SH-SY5Y (cell line): ENCODE measurements around the gene PPP1R1C.

Experiments
- GATA2 ChIP-seq: IDR thresholded peaks from 2 replicates; pipeline ENCODE4 v1.6.1; 2011; ENCODE audit warnings: mild to moderate bottlenecking, low read depth, low read length
- GATA3 ChIP-seq: IDR thresholded peaks from 2 replicates; pipeline ENCODE4 v1.6.1; 2011; ENCODE audit warnings: low read depth, mild to moderate bottlenecking, low read length, moderate library complexity

PPP1R1C gene

DNA sequence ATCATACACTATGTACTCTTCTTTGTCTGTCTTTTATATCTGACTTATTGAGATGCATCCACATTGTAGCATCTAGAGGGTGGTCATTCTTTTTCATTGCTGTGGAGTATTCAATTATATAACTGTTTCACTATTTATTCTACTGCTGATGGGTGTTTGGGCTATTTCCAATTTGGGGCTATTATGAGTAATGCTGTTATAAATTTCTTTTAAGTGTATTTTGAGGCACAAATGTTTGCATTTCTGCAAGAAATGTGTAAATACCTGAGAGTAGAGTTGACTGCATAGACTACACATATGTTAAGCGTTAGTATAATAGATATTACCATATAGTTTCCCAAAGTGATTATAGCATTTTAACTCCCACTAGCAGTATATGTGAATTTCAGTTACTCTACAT is 26.9 kb upstream of the PPP1R1C start:
- TF ChIP-seq GATA3: no peak
- no peak for TF ChIP-seq GATA2

DNA sequence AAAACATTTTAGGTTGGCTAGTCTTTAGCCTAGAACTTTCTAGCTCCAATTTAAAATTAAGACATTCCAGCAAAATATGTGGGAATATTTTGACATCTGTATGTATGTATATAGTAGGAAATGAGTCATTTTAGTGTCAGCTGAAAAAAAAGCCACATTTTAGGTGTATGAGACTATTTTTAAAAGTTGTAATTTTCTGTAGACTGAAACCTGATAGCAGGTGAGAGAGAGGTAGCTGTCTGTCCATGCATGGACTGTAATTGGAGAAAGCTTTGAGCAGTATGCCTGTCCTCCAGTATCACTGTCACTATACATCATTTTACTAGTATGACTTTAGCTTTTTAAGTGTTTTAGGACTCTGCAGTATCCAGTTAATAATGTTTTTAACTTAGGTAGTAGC is 26.1 kb upstream of the PPP1R1C start:
- TF ChIP-seq GATA3 (no peak), GATA2 (no peak)

DNA sequence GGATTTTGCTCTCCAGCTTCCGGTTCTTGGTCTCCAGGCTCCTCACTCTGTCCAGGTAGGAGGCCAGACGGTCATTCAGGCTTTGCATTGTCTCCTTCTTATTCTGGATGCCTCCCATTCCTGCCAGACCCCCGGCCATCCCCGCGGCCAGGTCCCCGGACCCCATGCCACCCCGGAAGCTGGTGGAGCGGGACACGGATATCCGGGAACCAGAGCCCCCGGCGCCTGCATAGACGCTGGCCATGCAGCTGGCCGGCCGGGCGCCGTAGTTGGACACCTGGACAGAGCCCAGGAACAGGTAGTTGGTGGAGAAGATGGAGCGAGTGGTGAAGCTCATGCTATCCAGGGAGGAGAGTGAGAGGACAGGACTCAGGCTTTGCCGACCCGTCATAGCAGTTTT is 23.5 kb upstream of the PPP1R1C start:
- TF ChIP-seq GATA2 (no peak), GATA3 (no peak)

DNA sequence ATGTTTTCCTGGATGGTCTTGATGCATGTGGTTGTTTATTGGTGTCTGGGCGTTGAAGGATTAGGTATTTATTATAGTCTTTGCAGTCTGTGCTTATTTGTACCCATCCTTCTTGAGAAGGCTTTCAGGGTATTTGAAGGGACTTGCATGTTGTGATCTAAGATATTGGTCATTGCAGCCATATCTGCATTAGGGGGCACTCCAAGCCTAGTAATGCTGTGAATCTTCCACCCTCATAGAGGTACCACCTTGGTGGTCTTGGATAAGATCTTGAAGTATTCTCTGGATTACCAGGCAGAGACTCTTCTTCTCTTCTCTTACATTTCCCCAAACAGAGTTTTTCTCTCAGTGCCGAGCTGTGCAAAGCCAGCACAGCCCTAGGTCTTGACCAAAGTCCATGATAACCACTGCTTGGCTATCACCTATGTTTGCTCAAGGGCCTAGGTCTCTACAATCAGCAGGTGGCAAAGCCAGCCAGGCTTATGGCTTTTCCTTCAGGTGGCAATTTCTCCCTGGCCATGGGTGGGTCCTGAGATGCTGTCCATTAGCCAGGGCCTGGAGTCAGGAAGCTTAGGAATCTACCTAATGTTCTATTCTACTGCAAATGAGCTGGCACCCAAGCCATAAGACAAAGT is 15.4 kb upstream of the PPP1R1C start:
- TF ChIP-seq GATA2 (no peak), GATA3 (no peak)

DNA sequence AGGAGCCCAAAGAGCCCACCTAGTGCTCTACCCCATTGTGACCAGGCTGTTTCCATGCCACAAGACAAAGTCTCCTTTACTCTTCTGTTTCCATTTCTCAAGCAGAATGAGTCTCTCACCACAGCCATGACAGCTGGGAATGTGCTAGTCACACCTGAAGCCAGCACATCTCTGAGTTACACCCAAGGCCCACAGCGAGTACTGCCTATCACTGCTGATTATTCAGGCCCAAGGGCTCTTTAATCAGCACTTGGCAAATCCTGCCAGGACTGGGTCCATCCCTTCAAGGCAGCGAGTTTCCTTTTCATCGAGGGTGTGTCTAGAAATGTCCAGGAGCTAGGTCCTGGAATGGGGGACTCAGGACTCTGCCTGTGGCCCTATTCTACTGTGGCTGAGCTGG is 14.6 kb upstream of the PPP1R1C start:
- TF ChIP-seq GATA3: no peak
- no peak for TF ChIP-seq GATA2

DNA sequence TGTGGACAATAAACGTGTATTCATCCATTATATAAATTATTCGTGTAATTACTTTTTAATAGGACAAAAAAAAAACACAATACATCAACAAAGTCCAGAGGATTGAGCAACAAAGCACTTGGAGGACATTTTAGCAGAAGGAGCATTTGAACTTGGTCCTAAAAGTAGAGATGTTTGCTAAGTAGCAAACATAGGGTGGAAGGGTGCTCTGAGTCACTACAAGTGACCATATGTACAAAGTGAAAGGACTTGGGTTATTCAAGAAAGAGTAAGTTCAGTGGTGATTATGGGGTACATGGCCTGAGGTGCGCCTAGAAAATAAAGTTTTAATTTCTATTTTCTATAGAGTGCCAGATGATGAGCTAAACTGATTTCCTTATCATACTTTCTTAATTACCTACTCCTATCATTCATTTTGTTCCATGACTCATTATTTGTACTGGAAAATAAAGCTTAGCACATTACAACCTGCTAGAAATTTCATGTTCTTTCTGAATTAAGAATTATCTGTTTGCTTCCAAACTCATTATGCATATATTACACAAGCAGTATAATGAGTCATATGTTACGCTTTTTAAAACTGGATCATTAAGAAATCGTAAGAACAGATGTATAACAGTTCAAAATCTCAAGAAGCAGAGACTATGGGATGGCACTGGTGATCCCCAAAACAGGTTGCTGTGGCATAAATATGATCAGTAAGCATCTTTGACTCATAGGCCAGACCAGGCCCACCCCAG is 13.1 kb upstream of the PPP1R1C start:
- TF ChIP-seq GATA2 (no peak), GATA3 (no peak)

DNA sequence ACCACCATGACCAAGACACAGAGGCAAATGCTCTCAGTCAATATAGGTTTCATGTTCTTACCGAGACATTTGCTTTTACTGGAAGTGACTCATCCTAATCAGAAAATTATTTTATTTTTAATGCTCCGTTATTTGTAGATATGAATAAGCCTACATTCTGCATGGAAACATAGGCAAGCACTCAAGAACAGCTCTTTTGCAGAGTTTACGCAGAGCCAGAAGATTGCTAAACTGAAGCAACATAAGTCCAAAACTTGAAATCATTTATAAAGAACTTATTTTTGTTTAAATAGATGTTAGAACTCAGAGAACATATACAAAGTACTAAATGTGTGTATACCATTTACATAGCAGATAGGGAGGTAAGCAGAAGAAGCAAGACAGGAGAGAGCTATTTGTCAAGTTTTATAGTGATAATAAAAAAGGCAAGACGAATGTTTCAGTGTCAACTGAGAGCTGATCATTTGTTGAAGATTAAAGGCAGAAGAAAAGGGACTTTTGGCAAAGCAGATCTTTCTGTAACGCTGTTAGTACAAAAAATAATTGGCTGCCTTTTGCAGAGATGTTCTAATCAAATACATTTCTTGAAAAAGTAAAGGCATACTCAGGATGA is 12.4 kb upstream of the PPP1R1C start:
- TF ChIP-seq GATA2: no peak
- TF ChIP-seq GATA3: no peak

DNA sequence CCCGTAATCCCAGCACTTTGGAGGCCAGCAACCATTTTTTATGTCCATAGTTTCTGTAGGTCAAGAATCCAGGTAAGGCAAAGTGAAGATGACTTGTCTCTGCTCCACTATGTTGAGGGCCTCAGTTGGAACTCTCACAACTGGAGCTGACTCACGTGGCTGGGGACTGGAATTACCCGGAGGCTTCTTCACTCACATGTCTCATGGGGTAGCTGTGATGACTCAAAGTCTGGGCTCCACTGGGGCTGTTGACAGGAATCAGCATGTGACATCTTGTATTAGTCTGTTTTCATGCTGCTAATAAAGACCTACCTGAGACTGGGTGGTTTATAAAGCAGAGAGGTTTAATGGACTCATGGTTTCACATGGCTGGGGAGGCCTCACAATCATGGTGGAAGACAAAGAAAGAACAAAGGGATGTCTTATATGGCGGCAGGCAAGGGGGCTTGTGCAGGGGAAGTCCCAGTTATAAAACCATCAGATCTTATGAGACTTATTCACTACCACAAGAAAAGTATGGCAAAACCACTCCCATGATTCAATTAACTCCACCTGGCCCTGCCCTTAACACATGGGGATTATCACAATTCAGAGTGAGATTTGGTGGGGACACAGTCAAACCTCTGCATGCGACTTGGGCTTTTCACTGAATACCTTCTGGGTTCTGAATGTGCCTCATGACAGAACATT is 7.8 kb upstream of the PPP1R1C start:
- TF ChIP-seq GATA2 (no peak), GATA3 (no peak)

DNA sequence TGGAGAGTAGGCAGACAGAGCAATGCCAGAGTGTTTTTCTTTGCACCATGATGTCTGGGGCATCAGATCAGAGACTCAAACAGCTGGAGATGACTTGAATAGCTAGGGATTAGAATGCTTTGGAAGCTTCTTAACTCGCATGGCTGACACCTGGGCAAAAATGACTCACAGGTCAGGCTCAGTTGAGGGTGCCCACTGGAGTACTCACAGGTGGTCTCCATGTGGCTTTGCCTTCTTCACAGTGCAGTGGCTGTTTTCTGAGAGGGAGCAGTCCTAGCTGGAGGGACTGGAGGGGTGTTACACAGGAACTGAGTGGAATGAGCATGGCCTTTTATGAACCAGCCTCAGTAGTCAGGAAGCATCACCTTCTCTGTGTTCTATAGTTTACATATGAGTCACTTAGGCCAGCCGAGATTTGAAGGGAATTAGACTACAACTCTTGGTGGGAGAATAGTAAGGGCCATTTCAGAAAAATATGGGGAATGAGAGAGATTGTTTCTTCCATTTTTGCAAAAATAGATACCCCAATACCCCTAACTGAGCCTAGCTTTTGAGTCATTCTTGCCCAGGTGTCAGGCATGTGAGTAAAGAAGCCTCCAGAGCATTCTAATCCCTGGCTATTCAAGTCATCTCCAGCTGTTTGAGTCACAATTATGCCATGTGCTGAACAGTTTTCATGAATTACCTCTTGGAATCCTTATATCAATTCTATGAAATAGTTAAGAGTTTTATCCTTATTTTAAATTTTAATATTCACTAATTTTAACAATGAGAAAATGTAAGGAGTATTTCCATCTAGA is 7.1 kb upstream of the PPP1R1C start:
- TF ChIP-seq GATA2: no peak
- TF ChIP-seq GATA3: no peak

DNA sequence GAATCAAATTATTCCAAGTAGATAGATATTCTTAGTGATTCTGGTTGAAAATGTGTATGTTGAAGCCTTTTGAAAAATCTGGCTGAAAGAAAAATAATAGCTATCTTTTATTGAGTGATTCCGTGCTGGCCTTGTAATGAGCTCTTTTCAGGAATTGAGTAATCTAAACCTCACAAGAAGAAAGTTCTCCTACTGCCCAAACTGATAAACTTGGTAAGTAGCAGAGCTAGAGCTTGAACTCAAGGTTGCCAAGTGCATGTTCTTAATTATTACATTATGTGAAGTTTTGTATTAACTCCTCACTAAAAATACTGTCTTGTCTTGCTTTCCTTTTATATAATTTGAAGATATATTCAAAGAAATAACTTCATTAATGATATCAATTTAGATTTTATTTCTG is 1.6 kb upstream of the PPP1R1C start:
- TF ChIP-seq GATA3: no peak
- no peak for TF ChIP-seq GATA2

DNA sequence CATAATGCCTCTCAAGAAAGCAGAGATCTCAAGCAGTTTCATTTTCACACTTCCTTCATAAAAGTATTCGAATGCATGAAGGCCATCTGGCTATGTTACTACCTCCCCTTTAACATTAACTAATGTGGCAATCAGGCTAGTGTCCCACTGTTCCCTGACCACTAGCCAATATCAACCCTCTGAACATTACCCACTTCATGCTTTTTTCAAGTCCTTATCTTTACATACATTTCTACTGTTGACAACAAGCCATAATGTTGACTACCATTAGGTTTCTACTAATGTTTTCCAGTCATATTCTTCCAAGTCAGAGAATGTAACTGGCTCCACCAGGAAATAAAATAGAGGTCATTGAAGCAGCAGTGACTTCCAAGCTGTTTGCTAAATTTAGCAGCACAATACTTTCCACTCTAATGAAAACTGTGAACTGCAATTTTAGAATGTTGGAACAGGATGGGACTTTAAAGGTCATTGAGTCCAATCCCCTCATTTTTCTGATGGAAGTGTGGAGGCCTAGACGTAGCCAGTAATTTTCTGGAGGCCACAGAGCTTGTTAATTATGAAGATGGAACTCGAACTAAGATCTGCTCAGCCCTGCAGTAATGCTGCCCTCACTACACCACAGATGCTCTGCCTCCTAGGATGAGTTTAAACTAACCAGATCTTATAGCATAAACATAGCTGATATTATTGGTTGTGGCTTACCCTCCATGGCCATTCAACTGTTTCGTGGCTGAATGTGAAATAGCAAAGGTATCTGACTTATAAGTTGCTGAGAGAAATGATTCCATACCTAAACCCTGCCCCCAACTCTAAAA is 630 bp upstream of the PPP1R1C start:
- TF ChIP-seq GATA2 (no peak), GATA3 (no peak)

DNA sequence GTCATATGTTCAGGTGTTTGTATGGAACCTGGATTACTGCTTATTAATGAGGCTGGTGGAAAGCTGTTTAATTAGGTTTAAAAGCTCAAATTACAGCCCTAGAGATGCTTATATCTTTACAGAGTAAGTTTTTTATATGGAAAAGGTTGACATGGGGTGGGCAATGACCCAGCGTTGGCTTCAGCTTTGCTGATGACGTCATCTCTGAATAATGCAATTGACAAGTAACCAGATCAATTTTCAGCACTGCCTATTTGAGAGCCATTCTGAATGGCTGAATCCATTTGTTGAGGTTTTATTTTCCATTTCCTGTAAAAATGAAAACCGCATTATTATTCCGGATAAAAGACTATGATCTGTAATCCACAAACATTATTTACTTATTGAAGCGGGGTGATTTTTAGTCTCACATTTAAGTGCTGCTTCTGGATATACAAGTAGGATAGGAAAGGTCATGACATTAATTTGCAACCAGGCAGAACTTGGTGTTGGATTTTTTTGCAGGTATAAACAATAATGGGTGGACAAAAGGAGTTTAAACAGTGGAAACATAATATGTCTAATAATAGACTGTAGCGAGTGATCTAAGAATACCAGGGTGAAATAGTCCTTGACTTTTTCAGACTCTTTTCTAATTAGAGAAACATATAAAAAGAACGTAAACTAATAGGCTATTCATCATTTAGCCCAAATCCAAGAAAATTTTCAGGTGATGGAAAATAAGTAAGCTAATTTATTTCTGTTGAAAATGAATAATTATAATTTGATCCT is 2.7 kb downstream of the PPP1R1C start:
- no peak for TF ChIP-seq GATA2
- TF ChIP-seq GATA3: no peak

DNA sequence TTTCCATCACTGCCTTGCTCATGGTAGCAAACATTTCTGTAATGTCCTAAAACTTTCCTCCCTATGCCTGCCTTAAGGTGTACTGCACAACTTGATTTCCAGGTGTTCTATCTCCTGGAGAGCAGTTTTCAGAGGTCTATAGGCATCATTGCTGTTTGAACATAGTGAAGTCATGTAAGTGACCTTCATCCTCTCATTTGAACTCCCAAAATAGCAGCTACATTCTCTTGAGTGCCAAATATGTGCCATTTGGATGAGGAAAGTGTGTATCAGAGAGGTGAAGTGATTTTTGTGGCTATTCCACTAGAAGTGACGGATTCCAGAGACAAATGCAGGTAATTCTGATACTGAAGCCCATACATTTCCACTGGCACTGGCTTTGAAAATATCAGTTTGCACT is 3.4 kb downstream of the PPP1R1C start:
- TF ChIP-seq GATA2 (no peak), GATA3 (no peak)
